Measurements from ENCODE around the gene MAP3K5. TPM values are rescaled to one million over a fixed set of nuclear protein-coding genes. Genes with fewer than 3 reads are reported as not detected.

Gene MAP3K5
- total and polyA plus RNA-seq, 2 of the 8 experiments (the other 6 are each of a cell fraction or from before 2014, with no cell fraction given): 0.63 to 2.6 TPM

DNA sequence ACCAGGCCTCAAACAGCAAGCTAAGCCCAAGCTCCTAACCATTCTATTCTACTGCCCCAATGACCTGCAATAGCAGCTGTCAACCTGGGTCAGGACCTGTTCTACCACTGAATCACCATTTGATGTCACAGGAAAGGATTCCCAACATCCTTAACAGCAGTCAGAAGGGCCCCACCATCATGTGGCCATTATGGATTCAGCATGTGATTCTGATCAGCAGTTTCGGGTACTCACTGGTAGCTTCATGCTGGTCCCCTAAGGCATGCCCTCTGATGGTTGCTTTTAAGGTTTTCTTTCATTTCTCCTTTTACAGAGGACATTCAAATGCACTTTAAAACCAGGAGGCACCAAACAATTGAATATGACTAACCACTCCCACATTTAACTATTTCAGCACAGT, 204.8 kb downstream of the MAP3K5 start:
- Histone ChIP-seq H3K4me1 (replicated peaks in 1 of 4; ENCODE audit: control insufficient read depth in 3 of 4, insufficient read depth in 4 of 4, low read length in 3 of 4) (peaks cover 5 to 21% (median 13%) of the 10 kb centered on the region in 4 experiments), H3K18ac (ENCODE audit: extremely low read depth, low read length) (no peak overlapping the region), H3K4me2 (ENCODE audit: insufficient read depth in 1 of 2, low read depth in 2 of 2, low read length in 2 of 2) (no peak overlapping the region), H3K36me3 (ENCODE audit: control insufficient read depth in 2 of 4, insufficient read depth in 4 of 4, low read length in 3 of 4) (no peaks in the 10 kb centered on the region), H2BK20ac (ENCODE audit: low read length) (no peak overlapping the region), H3K9me3 (ENCODE audit: insufficient read depth in 2 of 2, low read depth in 1 of 2, low read length in 1 of 2) (peaks cover 5 to 12% of the 10 kb centered on the region in 2 experiments), H3K27me3 (replicated peaks in 1 of 4; ENCODE audit: control insufficient read depth in 3 of 4, extremely low read depth in 1 of 4, insufficient read depth in 3 of 4, low read length in 3 of 4) (no peaks in the 10 kb centered on the region), H4K91ac (replicated peaks; ENCODE audit: insufficient read length, low read length) (no peak overlapping the region), H3K56ac (replicated peaks; ENCODE audit: insufficient read length, low read depth, low read length) (no peak overlapping the region), H3K4ac (replicated peaks; ENCODE audit: insufficient read length, low read depth, low read length) (no peak overlapping the region), H2BK120ac (replicated peaks; ENCODE audit: low read depth, low read length) (no peak overlapping the region), H4K5ac (ENCODE audit: insufficient read length, low read depth, low read length) (no peak overlapping the region), H2AFZ (ENCODE audit: low read length) (no peak overlapping the region), H2AK5ac (ENCODE audit: low read depth, low read length) (no peak overlapping the region), H2BK5ac (ENCODE audit: low read depth, low read length) (no peak overlapping the region), H3K14ac (ENCODE audit: insufficient read length) (no peak overlapping the region), H3K4me3 (ENCODE audit: extremely low read depth in 1 of 4, insufficient read depth in 2 of 4, low read depth in 3 of 4, low read length in 4 of 4) (no peak overlapping the region), H3K79me2 (ENCODE audit: control insufficient read depth in 1 of 2, insufficient read depth in 2 of 2, low read length in 2 of 2) (no peaks in the 10 kb centered on the region), H4K20me1 (replicated peaks in 1 of 2; ENCODE audit: control insufficient read depth in 1 of 2, insufficient read depth in 2 of 2, low read length in 2 of 2) (no peaks in the 10 kb centered on the region), H2BK12ac (ENCODE audit: low read depth, low read length) (no peak overlapping the region), H3K9ac (replicated peaks in 1 of 4; ENCODE audit: extremely low read depth in 1 of 4, low read depth in 3 of 4, low read length in 3 of 4) (no peak overlapping the region), H3K27ac (ENCODE audit: low read depth, low read length) (no peak overlapping the region), H3K23ac (ENCODE audit: insufficient read length) (no peak overlapping the region), H4K8ac (ENCODE audit: extremely low read depth, insufficient read depth, low read length) (no peak overlapping the region), H3K79me1 (ENCODE audit: low read depth, low read length) (no peaks in the 10 kb centered on the region), H2BK15ac (ENCODE audit: low read length) (no peak overlapping the region), H3K23me2 (ENCODE audit: low read depth, low read length) (no peaks in the 10 kb centered on the region)
- ChIA-PET CTCF (ENCODE audit: partially characterized antibody) (interaction anchor here (1.1 to 1.3 kb wide), 2 partner anchors 205 to 381 kb away, joined by 3 read pairs; partner anchors contain the start of gene MAP3K5), POLR2A (ENCODE audit: partially characterized antibody) (no interaction called here)
- WGBS, 2 experiments (ENCODE audit: extremely low coverage in 1 of 2, insufficient coverage in 1 of 2, insufficient read length in 1 of 2, insufficient replicate concordance in 2 of 2, low coverage in 1 of 2, low lambda C conversion rate in 2 of 2, missing lambda C conversion rate in 1 of 2): 85% methylated on average over 1 of the region's 1 CpG; no CpG with 5 or more reads in 1 of the 2 experiments
- TF ChIP-seq POU5F1 (IDR thresholded peaks at IDR 0.05; ENCODE audit: low read depth, low read length): no peak
- no peak for TF ChIP-seq ASH2L (IDR thresholded peaks at IDR 0.05; ENCODE audit: low read length)
- no peak for TF ChIP-seq NRF1 (IDR thresholded peaks at IDR 0.05; ENCODE audit: low read depth, low read length)
- TF ChIP-seq GTF2F1 (IDR thresholded peaks at IDR 0.05; ENCODE audit: borderline replicate concordance, low read depth, low read length): no peak
- FAIRE-seq: no peak
- no peak for DNase-seq (ENCODE audit: low read depth in 1 of 2, low spot score in 2 of 2)

Measured in H1 (cell line).